Adrenal gland (tissue), 5 donors: ENCODE measurements around the gene NFRKB.

Experiments used
- CTCF ChIP-seq, 6 experiments: fragments of 450-650 bp in 4 of 6; fragments of 200-600 bp in 2 of 6; sonication (generic) in 1 of 6; IDR thresholded peaks; 1 replicate in 5 of 6; 2 replicates in 1 of 6; pipeline versions ENCODE4 v1.5.1 to v1.8.0; 2016 to 2021; ENCODE audit warnings: antibody characterized with exemption in 6 of 6, mild to moderate bottlenecking in 2 of 6, moderate library complexity in 1 of 6
- POLR2A ChIP-seq, 2 donors: fragments of 450-650 bp; IDR thresholded peaks; one replicate each; pipeline ENCODE4 v1.6.1; 2017; ENCODE audit warnings: antibody characterized with exemption in 2 of 2, mild to moderate bottlenecking in 2 of 2, moderate library complexity in 1 of 2
- donor health status: DM: no; HTN: no; CAD: no.

GRCh38 chr11:129865701-129866100 is 29.7 kb downstream of the NFRKB start:
- TF ChIP-seq CTCF (IDR thresholded peaks at IDR 0.05) (no peak), POLR2A (IDR thresholded peaks at IDR 0.05) (no peak)
